NB4 (cell line): ENCODE measurements around the gene LYRM7.

Source experiments
- CTCF ChIP-seq: IDR thresholded peaks from one replicate; pipeline ENCODE4 v1.5.1; 2012; ENCODE audit warnings: low read depth, low read length
- POLR2A ChIP-seq: IDR thresholded peaks from 2 replicates; pipeline ENCODE4 v1.6.1; 2011; ENCODE audit warnings: mild to moderate bottlenecking; ENCODE audit not compliant: insufficient read length; ENCODE audit errors: extremely low read depth

- no peak for TF ChIP-seq CTCF
- no peak for TF ChIP-seq POLR2A
These were observed 44.0 kb downstream of the LYRM7 start for GRCh38 chr5:131214609-131215227.
